Measurements from ENCODE around the gene SH3GLB2.

DNA sequence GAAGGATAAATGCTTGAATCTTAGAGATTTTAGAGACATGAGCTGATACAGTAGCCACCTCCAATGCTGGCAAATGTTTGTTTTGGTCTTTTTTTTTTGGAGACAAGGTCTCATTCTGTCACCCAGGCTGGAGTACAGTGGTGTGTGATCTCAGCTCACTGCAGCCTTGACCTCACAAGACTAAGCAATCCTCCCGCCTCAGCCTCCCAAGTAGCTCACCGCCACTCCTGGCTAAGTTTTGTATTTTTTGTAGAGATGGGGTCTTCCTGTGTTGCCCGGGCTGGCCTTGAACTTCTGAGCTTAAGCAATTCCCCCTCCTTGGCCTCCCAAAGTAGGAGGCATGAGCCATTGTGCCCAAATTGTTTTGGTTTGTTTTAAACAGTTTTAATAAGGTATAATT lies 46.0 kb upstream of the SH3GLB2 start:
- TF ChIP-seq, protein P1, sequence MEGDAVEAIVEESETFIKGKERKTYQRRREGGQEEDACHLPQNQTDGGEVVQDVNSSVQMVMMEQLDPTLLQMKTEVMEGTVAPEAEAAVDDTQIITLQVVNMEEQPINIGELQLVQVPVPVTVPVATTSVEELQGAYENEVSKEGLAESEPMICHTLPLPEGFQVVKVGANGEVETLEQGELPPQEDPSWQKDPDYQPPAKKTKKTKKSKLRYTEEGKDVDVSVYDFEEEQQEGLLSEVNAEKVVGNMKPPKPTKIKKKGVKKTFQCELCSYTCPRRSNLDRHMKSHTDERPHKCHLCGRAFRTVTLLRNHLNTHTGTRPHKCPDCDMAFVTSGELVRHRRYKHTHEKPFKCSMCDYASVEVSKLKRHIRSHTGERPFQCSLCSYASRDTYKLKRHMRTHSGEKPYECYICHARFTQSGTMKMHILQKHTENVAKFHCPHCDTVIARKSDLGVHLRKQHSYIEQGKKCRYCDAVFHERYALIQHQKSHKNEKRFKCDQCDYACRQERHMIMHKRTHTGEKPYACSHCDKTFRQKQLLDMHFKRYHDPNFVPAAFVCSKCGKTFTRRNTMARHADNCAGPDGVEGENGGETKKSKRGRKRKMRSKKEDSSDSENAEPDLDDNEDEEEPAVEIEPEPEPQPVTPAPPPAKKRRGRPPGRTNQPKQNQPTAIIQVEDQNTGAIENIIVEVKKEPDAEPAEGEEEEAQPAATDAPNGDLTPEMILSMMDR (IDR thresholded peaks at IDR 0.05) = no peak
- no peak for TF ChIP-seq ZFX (IDR thresholded peaks at IDR 0.05; ENCODE audit: borderline replicate concordance)

Measured in 22Rv1 (cell line).